ENCODE data around the gene NPEPL1.
"Not testable (repeated sequence)": the region's sequence is repeated elsewhere in the genome, so short reads cannot be mapped to it uniquely, and the experiment has no call there.

The NPEPL1 gene

DNA sequence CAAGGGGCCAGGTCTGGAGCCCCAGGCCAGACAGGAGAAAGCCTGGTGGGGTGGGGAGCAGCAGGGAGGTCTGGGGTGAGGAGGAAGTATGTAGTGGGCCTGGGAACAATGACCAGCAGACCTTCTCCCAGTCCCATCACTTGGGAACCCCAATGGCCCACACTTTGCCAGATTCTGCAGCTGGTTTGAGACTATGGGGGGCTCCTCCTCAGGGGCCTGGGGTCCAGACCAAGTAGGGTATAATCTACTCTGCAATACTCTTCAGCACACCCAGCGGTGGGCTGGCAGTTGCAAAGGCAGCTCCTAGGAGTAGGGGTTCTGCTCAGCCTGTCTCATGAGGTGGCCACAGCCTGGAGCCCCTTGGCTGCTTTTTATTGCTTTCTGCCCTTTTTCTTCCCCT, 52.8 kb downstream of the NPEPL1 start:
- DNase-seq = no peak

DNA sequence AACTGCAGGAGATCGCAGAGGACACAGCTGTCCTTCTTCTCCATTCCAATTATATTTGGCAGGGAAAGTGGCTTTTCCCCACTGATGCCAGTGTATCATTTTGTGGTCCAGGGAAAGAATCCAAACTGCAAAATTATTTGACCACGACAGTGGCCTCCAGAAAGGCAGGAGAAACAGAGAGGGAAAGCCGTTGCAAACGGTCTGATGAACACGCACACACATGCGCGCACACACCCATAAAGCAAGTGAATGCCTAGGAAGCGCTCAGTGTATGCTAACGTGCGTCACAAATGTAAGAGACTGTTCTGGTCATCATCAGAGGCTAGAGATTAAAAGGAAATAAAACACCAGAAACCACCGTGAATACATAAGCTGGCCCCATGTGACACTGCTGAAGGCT, 54.0 kb downstream of the NPEPL1 start:
- no peak for DNase-seq

DNA sequence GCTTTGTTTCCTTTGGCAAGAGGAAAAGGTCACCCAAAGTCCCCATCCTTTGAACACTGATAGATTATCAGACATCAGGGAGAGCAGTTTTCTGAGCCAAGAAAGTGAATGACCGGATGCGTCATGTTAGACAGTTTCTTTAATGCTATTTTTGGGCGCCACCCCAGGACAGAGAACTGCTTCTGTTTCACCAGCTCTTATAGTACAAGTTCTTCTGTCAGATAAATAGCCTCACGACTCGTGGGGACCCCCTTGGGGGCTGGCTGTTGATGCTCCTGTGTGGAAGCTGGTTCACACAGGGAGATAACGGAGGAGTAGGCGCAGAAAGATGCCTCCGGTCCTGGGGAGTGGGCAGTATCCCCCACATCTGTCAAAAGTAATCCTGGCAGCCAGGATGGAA, 54.6 kb downstream of the NPEPL1 start:
- no peak for DNase-seq

DNA sequence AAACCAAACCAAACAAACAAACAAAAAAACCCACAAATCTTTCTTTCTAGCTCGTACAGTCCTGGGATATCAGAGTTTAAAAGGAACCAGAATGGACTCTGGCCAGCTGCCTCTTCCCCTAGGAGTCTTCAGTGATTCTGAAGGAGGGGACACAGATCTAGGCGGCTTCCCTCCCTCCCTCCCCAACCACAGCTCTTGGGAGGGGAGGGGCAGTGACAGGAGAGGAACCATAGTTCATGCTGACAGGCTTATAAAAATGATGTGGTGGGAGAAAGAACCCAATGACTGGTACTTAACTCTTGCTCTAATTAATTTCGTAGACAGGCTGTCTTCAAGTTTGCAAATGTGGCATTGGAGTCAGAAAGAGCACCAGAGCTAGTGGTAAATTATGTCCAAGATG, 56.0 kb downstream of the NPEPL1 start:
- DNase-seq = no peak

DNA sequence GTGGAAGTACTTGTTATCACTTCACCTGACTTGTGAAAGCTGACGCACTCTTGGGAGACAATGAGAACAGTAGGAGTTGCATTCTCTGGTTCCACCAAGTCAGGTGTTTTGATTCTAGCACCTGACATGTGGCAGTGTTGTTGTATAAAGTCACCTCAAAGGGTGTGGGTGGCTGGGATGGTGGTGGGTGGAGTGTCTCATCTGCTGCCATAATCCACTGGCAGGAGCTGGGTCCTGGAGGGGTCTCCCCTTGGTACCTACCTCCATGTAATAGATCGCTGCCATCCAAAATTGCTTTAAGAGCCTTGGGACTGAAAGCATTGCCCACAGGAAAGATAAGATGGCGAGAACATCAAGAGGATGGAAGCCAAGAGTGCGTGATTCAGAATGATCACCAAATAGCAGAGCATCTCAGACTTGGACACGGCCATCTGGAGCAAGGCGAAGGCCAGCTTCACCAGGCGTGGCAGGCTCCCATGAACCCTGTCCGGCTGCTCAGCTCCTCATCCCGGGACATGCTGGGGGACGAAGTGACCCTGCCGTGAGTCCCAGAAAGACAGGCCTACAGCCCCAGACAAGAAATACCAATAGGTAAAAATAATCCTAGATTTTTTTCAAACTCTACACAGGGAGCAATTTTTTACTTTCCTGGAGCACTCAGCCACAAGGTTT, 56.6 kb downstream of the NPEPL1 start:
- no peak for DNase-seq

DNA sequence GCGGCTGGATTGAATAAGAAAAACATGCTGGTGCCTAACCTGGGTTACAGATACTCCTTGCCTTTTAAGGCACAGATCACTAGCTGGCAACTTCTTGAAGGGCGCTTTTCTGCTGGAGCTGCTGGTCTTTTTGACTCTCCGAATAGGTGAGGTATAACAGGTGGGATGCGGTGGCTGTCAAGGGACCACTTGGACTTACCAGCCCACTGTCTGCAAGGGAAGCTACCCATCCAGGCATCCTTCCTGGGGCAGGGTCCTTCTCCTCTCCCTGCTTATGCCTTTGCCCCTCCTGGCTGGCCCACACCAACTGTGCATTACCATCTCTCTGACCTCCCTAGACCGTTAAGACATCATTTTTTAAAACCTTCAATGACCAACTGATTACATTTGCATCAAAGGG, 57.4 kb downstream of the NPEPL1 start:
- no peak for DNase-seq

DNA sequence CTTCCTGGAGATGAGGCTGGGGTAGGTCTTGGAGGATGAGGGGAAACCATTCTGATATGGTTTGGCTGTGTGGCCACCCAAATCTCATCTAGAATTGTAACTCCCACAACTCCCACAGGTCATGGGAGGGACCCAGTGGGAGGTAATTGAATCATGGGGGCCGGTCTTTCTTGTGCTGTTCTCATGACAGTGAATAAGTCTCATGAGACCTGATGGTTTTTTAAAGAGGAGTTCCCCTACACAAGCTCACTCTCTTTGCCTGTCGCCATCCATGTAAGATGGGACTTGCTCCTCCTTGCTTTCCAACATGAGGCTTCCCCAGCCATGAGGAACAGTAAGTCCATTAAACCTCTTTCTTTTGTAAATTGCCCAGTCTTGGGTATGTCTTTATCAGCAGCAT, 58.1 kb downstream of the NPEPL1 start:
- DNase-seq = not testable (repeated sequence)

DNA sequence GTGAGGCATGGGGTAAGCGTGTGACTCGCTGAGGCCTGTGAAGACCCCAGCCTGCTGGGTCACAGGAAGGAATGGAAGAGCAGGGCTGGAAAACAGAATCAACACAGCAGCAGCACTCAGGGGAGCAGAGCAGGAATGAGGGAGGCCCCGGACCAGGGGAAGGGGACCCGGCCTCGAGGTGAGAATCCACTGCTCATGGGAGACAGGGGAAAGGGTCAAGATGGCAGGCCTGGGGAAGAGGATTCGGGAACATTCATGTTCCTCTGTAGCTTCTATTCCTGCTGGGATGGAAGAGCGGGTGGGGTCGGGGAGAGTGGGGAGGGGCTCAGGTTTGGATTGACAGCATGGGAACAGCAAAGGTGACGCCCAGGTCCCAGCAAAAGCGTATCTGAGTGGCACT, 59.4 kb downstream of the NPEPL1 start:
- DNase-seq = no peak

DNA sequence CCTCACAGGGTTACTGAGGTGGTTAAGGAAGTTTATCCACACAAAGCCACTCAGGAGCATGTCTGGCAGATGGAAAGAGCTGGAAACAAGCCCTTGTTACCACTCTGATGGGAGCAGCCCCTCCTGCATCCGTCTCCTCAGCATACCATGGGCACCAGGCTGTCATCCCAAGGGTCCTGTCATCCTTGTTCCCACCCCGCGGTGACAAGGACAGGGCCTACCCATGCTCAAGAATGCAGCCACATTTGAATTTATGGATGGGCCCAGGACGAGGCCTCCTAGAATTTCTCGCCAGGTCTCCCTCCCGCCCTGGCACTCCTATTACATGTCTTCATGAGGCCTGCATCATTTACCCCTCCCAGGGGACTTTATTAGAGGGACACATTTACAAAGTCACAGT, 60.0 kb downstream of the NPEPL1 start:
- no peak for DNase-seq

DNA sequence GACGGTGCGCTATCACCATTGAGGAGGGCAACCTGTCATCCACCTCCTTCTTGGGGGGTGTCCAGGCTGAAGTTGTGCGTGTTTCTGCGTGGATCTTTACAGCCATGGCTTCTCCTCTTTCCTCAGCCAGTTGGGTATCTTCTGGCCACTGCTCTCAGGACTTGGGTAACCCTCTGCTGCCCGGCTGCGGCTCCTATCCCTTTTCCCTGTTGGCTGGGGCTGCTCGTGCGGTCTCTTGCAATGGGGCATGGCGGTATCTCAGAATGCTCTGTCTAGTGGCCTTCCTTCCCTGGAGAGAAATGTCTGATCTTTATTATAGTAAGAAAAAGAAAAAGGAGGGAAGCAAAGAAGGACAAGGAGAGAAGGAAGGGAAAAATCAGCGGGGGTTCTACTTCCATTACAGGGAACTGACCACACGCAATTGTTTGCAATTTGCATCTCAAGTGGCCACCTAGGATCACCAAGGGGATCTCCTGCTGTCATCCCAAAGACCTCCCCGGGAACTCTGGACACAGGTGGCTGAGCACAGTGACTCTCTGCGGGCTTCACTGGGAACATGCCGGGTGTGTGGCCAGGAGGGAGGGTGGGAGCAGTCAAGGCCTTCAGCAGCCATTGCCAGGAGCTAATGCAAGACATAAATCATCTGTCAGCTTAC, 60.8 kb downstream of the NPEPL1 start:
- DNase-seq = no peak

DNA sequence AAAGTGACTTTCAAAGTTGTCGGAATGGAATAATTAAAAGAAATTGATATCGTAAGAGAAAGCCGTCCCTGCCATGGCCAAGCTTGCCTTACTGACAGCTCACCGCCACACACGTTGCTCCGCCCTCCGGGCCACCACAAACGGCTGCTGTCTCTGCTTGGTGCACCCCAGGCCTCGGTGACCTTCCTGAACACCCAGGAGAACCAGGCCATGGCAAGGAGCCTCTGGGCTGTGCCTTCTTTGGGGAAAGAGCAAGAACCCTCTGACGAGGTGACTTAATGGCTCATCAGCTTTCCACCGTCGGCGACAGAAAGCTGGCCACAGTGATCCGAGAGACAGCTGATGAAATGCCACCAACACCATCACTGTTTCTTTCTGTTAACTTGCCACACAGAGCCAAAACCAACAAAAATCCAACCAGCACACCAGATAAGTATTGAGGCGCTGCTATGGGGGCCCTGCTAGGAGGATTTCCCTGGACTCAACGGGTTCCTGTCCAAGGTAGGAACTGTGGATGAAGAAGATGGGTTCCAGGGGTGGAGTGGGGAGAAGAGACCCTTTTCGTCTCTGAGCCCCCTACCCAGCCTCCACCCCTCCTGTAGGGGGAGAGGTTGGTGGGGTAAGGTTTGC, 61.4 kb downstream of the NPEPL1 start:
- no peak for DNase-seq

DNA sequence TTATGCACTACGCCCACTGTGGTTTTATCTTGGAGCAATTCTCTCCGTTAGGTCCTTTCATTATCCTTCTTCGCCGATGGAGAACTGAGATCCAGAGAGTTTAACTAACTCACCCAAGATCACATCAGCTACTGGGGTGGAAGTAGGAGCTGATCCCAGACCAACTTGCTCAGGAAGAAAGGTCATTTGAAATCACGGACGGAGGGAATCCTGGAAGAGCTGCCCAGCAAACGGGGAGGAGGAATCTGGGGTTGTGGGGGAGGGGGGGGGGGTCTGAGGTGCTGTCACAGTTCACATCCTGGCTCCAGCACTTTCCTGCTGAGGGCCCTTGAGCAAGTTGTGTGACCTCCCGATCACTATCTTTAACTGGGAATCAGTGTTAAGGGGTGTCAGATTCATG, 62.0 kb downstream of the NPEPL1 start:
- DNase-seq = no peak

DNA sequence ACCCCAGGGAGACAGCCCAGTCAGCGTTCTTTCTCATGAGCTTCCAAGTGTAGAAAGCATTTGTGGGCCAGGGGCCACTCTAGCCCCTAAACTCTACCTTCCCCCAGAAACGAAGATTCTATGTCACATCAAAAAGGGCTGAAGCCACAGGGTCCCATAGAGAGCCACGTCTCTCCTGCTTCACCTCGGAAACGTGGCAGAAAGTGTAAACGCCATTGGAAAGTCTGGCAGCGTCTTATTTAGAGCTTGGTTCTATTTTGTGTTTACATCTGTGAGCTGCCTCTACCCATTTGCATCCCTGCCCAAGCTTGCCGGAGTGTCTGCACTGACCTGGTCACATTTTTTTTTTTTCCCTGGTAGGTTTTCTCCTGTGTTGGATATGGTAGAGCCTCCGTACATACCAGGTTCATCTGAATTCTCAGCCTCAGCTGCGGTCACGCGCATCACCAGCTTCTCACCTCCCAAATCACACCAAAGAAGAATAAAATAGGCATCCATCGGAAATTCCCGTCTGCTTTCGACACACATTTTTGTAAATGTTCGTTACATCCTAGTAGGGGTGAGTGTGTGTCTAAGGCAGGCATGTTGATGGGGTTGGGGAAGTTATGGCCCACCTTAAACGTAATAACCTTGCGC, 62.6 kb downstream of the NPEPL1 start:
- no peak for DNase-seq

DNA sequence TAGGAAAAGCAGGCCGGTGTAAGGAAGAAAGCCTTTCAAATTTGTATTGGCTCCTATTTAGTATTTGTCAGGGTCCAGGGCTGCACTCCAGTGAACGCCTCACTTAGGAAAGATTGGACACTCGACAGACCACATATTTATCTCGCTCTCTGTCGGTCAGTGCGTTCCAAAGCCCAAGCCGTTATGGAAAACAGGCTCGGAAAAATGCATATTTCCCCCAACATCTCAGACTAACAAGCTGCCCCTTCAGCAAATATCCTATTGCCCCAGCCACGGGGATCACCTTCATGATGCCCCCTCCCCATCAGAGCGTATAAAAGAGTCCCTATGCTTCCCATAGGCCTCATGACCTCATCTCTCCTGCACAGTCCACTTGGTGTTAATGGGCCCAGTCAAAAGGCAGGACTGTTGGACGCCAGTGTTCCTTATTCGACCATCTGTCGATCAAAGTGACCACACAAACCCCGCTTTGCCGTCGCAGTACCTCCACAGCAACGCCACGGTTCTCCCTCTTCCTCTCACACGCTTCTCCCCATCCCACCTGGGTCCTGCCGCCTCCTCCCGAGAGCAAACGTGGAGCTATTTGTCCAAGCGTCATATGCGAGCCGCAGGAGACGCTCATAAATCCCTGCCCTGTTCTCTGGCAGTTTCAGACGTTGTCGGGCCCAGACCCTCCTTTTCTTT, 63.3 kb downstream of the NPEPL1 start:
- DNase-seq = no peak

DNA sequence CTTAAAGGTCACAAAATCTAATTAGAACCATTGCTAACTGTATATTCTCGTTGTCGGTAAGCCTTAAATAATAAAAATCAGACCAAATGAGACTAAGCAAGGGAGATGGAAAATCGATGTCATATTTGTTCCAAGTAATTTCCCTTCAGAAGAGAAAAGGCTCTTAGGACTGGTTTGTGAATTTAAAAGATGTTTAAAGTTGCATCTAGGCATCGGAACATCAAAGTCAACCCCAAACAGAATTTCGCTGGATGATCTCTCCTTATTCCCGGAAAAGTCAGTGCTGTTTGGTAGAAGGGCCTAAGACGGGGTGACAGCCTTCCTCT, 63.8 kb downstream of the NPEPL1 start:
- DNase-seq = no peak

DNA sequence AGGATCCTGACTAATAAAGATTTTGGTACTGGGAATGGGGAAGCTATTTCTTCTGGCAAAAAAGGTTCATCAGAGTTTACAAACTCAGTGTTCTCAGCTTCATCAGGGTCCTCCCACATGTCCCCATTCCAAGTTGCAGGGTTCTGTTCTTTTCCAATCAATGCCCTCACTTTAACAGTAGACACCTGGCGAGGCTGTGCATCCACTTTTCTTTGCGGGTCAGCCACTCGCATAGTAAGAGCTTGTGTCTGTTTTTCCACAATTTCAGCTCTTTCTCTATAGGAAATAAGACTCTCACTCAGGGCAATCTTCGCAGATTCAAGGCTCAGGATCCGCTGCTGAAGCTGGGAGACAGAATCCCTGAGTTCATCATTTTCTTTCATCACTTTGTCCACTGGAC, 65.0 kb downstream of the NPEPL1 start:
- DNase-seq = not testable (repeated sequence)

DNA sequence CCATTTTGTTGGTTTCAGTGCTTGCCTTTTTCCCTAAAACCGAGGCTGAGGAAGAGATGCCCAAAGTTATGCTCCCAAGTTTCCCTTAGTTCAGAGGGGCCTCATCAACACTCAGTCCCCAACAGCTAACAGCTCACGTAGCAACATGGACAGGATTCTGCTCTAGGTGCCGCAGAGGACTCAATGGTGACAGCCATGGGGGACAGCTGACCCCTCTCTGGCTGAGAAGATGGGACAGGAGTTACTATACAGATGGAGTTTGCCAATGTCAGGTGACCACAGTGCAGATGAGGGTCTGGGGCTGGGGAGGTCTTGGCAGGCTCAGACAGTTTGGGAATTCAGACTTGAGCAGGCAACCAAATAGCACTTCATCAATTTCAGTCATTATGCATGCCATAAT, 67.3 kb downstream of the NPEPL1 start:
- DNase-seq = no peak

DNA sequence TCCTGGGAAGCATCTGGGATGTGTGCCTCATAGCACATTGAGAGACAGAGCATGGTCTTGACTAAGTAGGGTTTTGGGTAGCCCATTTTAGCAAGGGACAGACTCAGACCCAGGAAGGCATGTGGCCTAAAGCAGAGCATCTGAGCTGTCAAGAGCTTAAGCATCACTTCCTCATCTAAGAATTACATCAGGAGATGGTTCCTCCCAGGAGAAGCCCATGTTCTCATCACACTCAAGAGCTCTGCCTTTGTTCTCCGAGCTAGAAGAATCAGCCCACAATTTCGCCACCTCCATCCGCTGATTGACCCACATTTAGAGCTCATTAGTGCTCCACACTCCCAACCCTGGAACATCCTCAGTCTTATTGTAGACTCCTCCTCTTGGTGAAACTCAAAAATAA, 68.3 kb downstream of the NPEPL1 start:
- no peak for DNase-seq

DNA sequence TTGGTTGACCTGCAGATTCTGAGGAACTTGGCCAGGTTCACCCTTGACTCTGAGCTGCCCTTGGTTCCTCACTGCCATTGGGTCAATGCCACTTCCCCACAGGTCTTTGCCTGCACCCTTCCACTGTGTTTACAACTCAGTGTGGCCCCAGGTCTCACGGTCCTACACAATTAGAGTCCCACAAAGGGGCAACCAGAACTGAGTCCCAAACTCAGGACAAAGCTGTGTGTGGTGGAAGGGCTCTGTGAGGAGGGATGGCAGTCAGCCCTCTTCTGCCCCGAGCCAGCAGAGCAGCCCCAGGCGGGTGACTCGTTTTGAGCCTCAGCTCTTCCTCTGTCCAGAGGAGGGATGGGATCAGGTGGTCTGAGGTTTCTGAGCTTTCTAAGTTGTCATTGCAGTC, 69.5 kb downstream of the NPEPL1 start:
- no peak for DNase-seq

DNA sequence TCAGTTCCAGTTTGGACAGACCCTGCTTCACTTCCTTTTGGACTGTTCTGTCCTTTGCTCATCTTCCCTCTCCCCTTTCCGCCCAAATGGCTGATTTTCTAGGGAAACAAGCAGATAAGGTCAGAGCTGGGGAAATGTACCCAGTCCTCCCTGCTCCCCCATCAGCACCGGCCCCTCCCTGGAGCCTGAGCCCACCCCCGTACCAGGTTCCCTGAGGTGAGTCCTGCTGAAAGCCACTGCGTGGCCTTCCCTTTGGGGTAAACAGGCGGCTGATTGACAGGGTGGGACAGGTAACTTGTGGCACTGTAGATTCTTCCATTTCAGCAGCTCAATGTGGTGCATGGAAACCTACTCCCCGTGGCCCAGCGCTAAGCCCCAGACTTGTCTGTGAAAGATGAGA, 70.5 kb downstream of the NPEPL1 start:
- DNase-seq = no peak

Measured in NCI-H774 (cell line).